ENCODE results near the gene RANBP10. TPM values are rescaled to one million over a fixed set of nuclear protein-coding genes. Genes with fewer than 3 reads are reported as not detected.

Gene RANBP10
- total RNA-seq, 2 donors from 2014 or later = 14.1 to 14.5 TPM

- no peaks in the 10 kb centered on the region for H3K27me3 ChIP-seq (replicated peaks; ENCODE audit: insufficient read depth)
- H3K4me3 ChIP-seq = no peak overlapping the region
- no peak overlapping the region for H3K27ac ChIP-seq
- TF ChIP-seq CTCF (IDR thresholded peaks at IDR 0.05) = no peak
- ATAC-seq (ENCODE audit: insufficient number of reproducible peaks, low FRiP score, low read depth) (no peak), DNase-seq (ENCODE audit: low spot score) (no peak)
- no peaks in the 10 kb centered on the region for H3K9me3 ChIP-seq
- no peaks in the 10 kb centered on the region for H3K4me1 ChIP-seq (ENCODE audit: control insufficient read depth in 1 of 2, low read depth in 2 of 2)
- peaks cover 6% of the 10 kb centered on the region for H3K36me3 ChIP-seq
These were observed 126.1 kb downstream of the RANBP10 start for GRCh38 chr16:67679935-67680897.

- H3K27ac ChIP-seq = no peak overlapping the region
- no peaks in the 10 kb centered on the region for H3K36me3 ChIP-seq
- TF ChIP-seq CTCF (IDR thresholded peaks at IDR 0.05) = no peak
- H3K4me3 ChIP-seq = no peak overlapping the region
- no peaks in the 10 kb centered on the region for H3K4me1 ChIP-seq (ENCODE audit: control insufficient read depth in 1 of 2, low read depth in 2 of 2)
- ATAC-seq (ENCODE audit: insufficient number of reproducible peaks, low FRiP score, low read depth) (no peak), DNase-seq (ENCODE audit: low spot score) (no peak)
- no peaks in the 10 kb centered on the region for H3K9me3 ChIP-seq
- H3K27me3 ChIP-seq (replicated peaks; ENCODE audit: insufficient read depth) = no peaks in the 10 kb centered on the region
These were observed 127.9 kb downstream of the RANBP10 start for GRCh38 chr16:67678354-67679023.

- H3K27ac ChIP-seq = no peak overlapping the region
- no peaks in the 10 kb centered on the region for H3K9me3 ChIP-seq
- DNase-seq (ENCODE audit: low spot score) (no peak), ATAC-seq (ENCODE audit: insufficient number of reproducible peaks, low FRiP score, low read depth) (no peak)
- no peaks in the 10 kb centered on the region for H3K27me3 ChIP-seq (replicated peaks; ENCODE audit: insufficient read depth)
- no peaks in the 10 kb centered on the region for H3K4me1 ChIP-seq (ENCODE audit: control insufficient read depth in 1 of 2, low read depth in 2 of 2)
- no peaks in the 10 kb centered on the region for H3K36me3 ChIP-seq
- no peak overlapping the region for H3K4me3 ChIP-seq
- TF ChIP-seq CTCF (IDR thresholded peaks at IDR 0.05) = no peak
These were observed 128.6 kb downstream of the RANBP10 start for GRCh38 chr16:67677712-67678111.

- H3K4me1 ChIP-seq (ENCODE audit: control insufficient read depth in 1 of 2, low read depth in 2 of 2) = no peaks in the 10 kb centered on the region
- H3K4me3 ChIP-seq = no peak overlapping the region
- H3K9me3 ChIP-seq = no peaks in the 10 kb centered on the region
- no peak for DNase-seq (ENCODE audit: low spot score)
- H3K36me3 ChIP-seq = no peaks in the 10 kb centered on the region
- no peaks in the 10 kb centered on the region for H3K27me3 ChIP-seq (replicated peaks; ENCODE audit: insufficient read depth)
- no peak overlapping the region for H3K27ac ChIP-seq
- TF ChIP-seq CTCF (IDR thresholded peaks at IDR 0.05) = no peak
- no peak for ATAC-seq (ENCODE audit: insufficient number of reproducible peaks, low FRiP score, low read depth)
These were observed 129.4 kb downstream of the RANBP10 start for GRCh38 chr16:67676939-67677338.

- Histone ChIP-seq H3K27me3 (replicated peaks; ENCODE audit: insufficient read depth) (no peaks in the 10 kb centered on the region), H3K9me3 (no peaks in the 10 kb centered on the region), H3K4me1 (ENCODE audit: control insufficient read depth in 1 of 2, low read depth in 2 of 2) (no peaks in the 10 kb centered on the region), H3K4me3 (no peak overlapping the region), H3K36me3 (no peaks in the 10 kb centered on the region), H3K27ac (no peak overlapping the region)
- no peak for ATAC-seq (ENCODE audit: insufficient number of reproducible peaks, low FRiP score, low read depth)
- no peak for TF ChIP-seq CTCF (IDR thresholded peaks at IDR 0.05)
- no peak for DNase-seq (ENCODE audit: low spot score)
These were observed 129.8 kb downstream of the RANBP10 start for GRCh38 chr16:67676516-67676915.
